Measurements from ENCODE around the gene AHDC1. TPM values are rescaled to one million over a fixed set of nuclear protein-coding genes. Genes with fewer than 3 reads are reported as not detected.

The AHDC1 gene
- total and polyA plus RNA-seq, 2 of the 13 experiments (the other 11 are each of a cell fraction or from before 2014, with no cell fraction given), result 1.0 to 2.7 TPM

DNA sequence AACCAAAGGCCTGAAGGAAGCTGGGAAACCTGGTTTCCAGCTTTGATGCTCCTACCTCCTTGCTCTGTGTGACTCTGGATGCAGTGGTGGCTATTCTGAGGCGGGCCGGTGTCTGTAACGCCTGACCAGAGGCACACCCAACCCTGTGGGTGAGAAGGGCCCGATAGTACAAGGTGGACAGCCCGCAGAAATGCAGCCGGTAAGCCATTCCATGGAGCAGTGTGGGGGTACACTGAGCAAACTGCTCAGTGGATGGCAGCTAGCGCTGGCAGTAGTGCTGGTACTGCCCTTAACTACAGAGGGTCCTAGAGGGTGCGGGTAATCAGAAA, 36.0 kb downstream of the AHDC1 start (continued):
- TF ChIP-seq, protein P1, sequence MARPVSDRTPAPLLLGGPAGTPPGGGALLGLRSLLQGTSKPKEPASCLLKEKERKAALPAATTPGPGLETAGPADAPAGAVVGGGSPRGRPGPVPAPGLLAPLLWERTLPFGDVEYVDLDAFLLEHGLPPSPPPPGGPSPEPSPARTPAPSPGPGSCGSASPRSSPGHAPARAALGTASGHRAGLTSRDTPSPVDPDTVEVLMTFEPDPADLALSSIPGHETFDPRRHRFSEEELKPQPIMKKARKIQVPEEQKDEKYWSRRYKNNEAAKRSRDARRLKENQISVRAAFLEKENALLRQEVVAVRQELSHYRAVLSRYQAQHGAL (CRISPR knock-in tag; IDR thresholded peaks at IDR 0.05; ENCODE audit: not compliant biosample characterization), result no peak

DNA sequence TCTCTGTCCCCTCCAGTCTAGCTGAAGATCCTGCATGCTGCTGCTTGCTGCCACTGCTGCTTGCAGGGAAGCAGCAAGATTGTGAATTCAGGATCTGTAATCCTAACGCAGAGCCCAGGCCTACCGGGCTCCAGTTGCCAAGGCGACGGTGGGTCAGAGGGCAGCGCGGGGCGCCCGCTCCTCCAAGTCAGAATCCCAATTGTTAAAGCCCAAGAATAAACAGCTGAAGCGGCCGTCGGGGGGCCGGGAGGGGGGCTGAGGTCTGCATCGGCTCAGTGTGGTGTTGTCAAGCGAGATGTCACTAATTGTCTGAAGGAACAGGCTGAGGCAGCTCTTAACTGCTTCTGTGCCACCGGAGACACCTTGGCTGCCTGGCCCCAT, 36.8 kb downstream of the AHDC1 start:
- H3K4me1 ChIP-seq (ENCODE audit: insufficient read depth, low read length), result peaks cover 96% of the 10 kb centered on the region
- intact Hi-C loops (cut with micrococcal nuclease; ENCODE audit: unreplicated experiment), result loop anchor here (5.0 kb wide), 1 partner anchor 35 kb away; the partner anchor contains the start of gene AHDC1
- no peaks in the 10 kb centered on the region for H3K9me3 ChIP-seq (ENCODE audit: low read length)
- ATAC-seq (no peak), DNase-seq (ENCODE audit: low spot score) (no peak), FAIRE-seq (no peak)
- POLR2A ChIA-PET, result interaction anchor here (1.9 to 3.9 kb wide), 3 partner anchors 10 to 38 kb away, joined by 15 to 38 read pairs (median 15); partner anchors contain the start of gene AHDC1
- no peak overlapping the region for H3K4me3 ChIP-seq (replicated peaks in 1 of 3; ENCODE audit: insufficient read depth in 1 of 3, low read depth in 2 of 3, low read length in 3 of 3)
- H3K27me3 ChIP-seq (ENCODE audit: control insufficient read depth in 1 of 2, insufficient read depth in 2 of 2, low read length in 2 of 2), result no peaks in the 10 kb centered on the region
- H3K4me2 ChIP-seq (ENCODE audit: low read depth, low read length), result peak overlapping the region; percentile 95; the same call in 1 of the 2 replicates
- no peak overlapping the region for H2AFZ ChIP-seq (ENCODE audit: low read length)
- H3K79me2 ChIP-seq (ENCODE audit: insufficient read depth, low read length), result peaks cover 24% of the 10 kb centered on the region
- CTCF ChIA-PET (ENCODE audit: low intra/inter-chr PET ratio, low total read pairs), result no interaction called here
- peaks cover 8% of the 10 kb centered on the region for H4K20me1 ChIP-seq (ENCODE audit: insufficient read depth, low read length)
- H3K9ac ChIP-seq (ENCODE audit: insufficient read depth, low read depth, low read length), result no peak overlapping the region
- in situ Hi-C loops (cut with HindIII; ENCODE audit: extremely low pct_ligation_motif_present, low pct_unique_long_range_greater_than_20kb), result no loop called here
- no peak overlapping the region for H3K27ac ChIP-seq (ENCODE audit: extremely low read length, insufficient read depth, low read length)
- 69% methylated on average over 11 of the region's 15 CpGs for WGBS (ENCODE audit: low lambda C conversion rate)
- no peaks in the 10 kb centered on the region for H3K36me3 ChIP-seq (replicated peaks in 1 of 2; ENCODE audit: control insufficient read depth in 1 of 2, insufficient read depth in 2 of 2, low read length in 2 of 2)
- BruUV-seq (replicated peaks), result no TSS peak
- peak; percentile 28 for TF ChIP-seq AGO2 (optimal IDR thresholded peaks at IDR 0.05; ENCODE audit: low read depth, low read length)
- TF ChIP-seq, protein P2, sequence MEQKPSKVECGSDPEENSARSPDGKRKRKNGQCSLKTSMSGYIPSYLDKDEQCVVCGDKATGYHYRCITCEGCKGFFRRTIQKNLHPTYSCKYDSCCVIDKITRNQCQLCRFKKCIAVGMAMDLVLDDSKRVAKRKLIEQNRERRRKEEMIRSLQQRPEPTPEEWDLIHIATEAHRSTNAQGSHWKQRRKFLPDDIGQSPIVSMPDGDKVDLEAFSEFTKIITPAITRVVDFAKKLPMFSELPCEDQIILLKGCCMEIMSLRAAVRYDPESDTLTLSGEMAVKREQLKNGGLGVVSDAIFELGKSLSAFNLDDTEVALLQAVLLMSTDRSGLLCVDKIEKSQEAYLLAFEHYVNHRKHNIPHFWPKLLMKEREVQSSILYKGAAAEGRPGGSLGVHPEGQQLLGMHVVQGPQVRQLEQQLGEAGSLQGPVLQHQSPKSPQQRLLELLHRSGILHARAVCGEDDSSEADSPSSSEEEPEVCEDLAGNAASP (CRISPR knock-in tag; IDR thresholded peaks at IDR 0.05; ENCODE audit: borderline replicate concordance), result no peak
- TF ChIP-seq MYC (CRISPR knock-in tag; IDR thresholded peaks at IDR 0.05; ENCODE audit: borderline replicate concordance), result no peak

Data from HepG2 (cell line).